Activated CD8-positive, alpha-beta memory T cell treated with anti-CD3 and anti-CD28 coated beads for 1 hour (primary cell): Measurements from ENCODE around the gene PLEKHG5.
A peak's percentile ranks its signal among the peaks of the same experiment; 100 is the strongest.

Experiments used
- DNase-seq, 2 donors: peaks; one replicate each; pipeline ENCODE4 v3.0.0-alpha.2; 2020; ENCODE audit warnings: low read depth in 1 of 2; ENCODE audit errors: extremely low read depth in 1 of 2

PLEKHG5 gene

GRCh38 chr1:6427441-6428390, 63.8 kb downstream of the PLEKHG5 start:
- no peak for DNase-seq

GRCh38 chr1:6426972-6427350, 64.5 kb downstream of the PLEKHG5 start:
- DNase-seq: no peak

GRCh38 chr1:6426277-6426971, 65.0 kb downstream of the PLEKHG5 start:
- DNase-seq: no peak

- no peak for DNase-seq
Measured at GRCh38 chr1:6425658-6426057, 65.8 kb downstream of the PLEKHG5 start.

GRCh38 chr1:6424619-6425593, 66.6 kb downstream of the PLEKHG5 start, which contains the start of gene ESPN:
Gene ESPN (plus strand): TSS chr1:6424776. CDS start chr1:6424956, 180 bp downstream.
- DNase-seq: no peak

GRCh38 chr1:6424000-6424565, 67.4 kb downstream of the PLEKHG5 start:
- DNase-seq: no peak

- peak; percentile 31 to 59 for DNase-seq
Measured at GRCh38 chr1:6423321-6423999, 68.0 kb downstream of the PLEKHG5 start.

- no peak for DNase-seq
Measured at GRCh38 chr1:6421266-6421665, 70.2 kb downstream of the PLEKHG5 start.

GRCh38 chr1:6420454-6421042, 70.9 kb downstream of the PLEKHG5 start:
- no peak for DNase-seq

- no peak for DNase-seq
Measured at GRCh38 chr1:6419804-6420453, 71.5 kb downstream of the PLEKHG5 start, which contains the start of gene HES2. Gene HES2 (minus strand): TSS chr1:6419919. CDS start chr1:6419820, 99 bp downstream.

- DNase-seq: no peak
Measured at GRCh38 chr1:6419397-6419803, 72.1 kb downstream of the PLEKHG5 start.

GRCh38 chr1:6418668-6419396, 72.6 kb downstream of the PLEKHG5 start:
- no peak for DNase-seq

- DNase-seq: no peak
Measured at GRCh38 chr1:6417961-6418667, 73.4 kb downstream of the PLEKHG5 start.
